RWPE2 (cell line): ENCODE data around the gene DOP1B.
"Not testable (repeated sequence)": the region's sequence is repeated elsewhere in the genome, so short reads cannot be mapped to it uniquely, and the experiment has no call there.

Source experiments
- ATAC-seq: fragments of 200-7000 bp; cut with Tn5 transposase; 3 replicates; pipeline ENCODE4 v1.9.1; 2021; ENCODE audit warnings: low read depth
- DNase-seq: peaks from one replicate; pipeline ENCODE4 v3.0.0-alpha.2; 2020; ENCODE audit warnings: low spot score
- H3K27ac ChIP-seq: fragments of 450-650 bp; 2 replicates; pipeline ENCODE4 v1.5.1; 2017; ENCODE audit warnings: mild to moderate bottlenecking; ENCODE audit not compliant: poor library complexity, severe bottlenecking
- H3K27me3 ChIP-seq: fragments of 250-450 bp; sonication (Bioruptor Pico); 2 replicates; pipeline ENCODE4 v1.5.1; 2021; ENCODE audit warnings: mild to moderate bottlenecking, moderate library complexity; ENCODE audit not compliant: insufficient read depth, poor library complexity, severe bottlenecking
- H3K36me3 ChIP-seq: fragments of 250-450 bp; sonication (Bioruptor Pico); 2 replicates; pipeline ENCODE4 v1.5.1; 2020; ENCODE audit warnings: low read depth, mild to moderate bottlenecking, moderate library complexity
- H3K4me1 ChIP-seq: fragments of 250-450 bp; sonication (Bioruptor Pico); 2 replicates; pipeline ENCODE4 v1.5.1; 2021; ENCODE audit warnings: mild to moderate bottlenecking, moderate library complexity; ENCODE audit not compliant: insufficient read depth, poor library complexity, severe bottlenecking
- H3K4me3 ChIP-seq: fragments of 250-450 bp; sonication (Bioruptor Pico); 2 replicates; pipeline ENCODE4 v1.5.1; 2021; ENCODE audit warnings: mild to moderate bottlenecking, moderate library complexity; ENCODE audit not compliant: severe bottlenecking
- H3K9me3 ChIP-seq: fragments of 250-450 bp; sonication (Bioruptor Pico); 2 replicates; pipeline ENCODE4 v1.5.1; 2021; ENCODE audit warnings: mild to moderate bottlenecking, moderate library complexity; ENCODE audit not compliant: severe bottlenecking
- CTCF ChIP-seq: fragments of 450-650 bp; IDR thresholded peaks from one replicate; pipeline ENCODE4 v1.5.1; 2017; ENCODE audit warnings: mild to moderate bottlenecking, moderate library complexity; ENCODE audit not compliant: poor library complexity, severe bottlenecking

DOP1B gene

GRCh38 chr21:36141513-36141925, 15.1 kb upstream of the DOP1B start:
- ATAC-seq (peak; percentile 100), DNase-seq (peak; percentile 99)
- Histone ChIP-seq H3K36me3 (no peaks in the 10 kb centered on the region), H3K27me3 (no peaks in the 10 kb centered on the region), H3K4me1 (peaks cover 4% of the 10 kb centered on the region), H3K4me3 (no peak overlapping the region), H3K27ac (peak overlapping the region; percentile 3), H3K9me3 (no peaks in the 10 kb centered on the region)
- peak; percentile 93 for TF ChIP-seq CTCF

GRCh38 chr21:36144233-36144632, 12.4 kb upstream of the DOP1B start:
- H3K9me3 ChIP-seq, H3K4me1 ChIP-seq, H3K36me3 ChIP-seq, H3K27me3 ChIP-seq, H3K4me3 ChIP-seq, ATAC-seq, H3K27ac ChIP-seq, DNase-seq: not testable (repeated sequence)

- H3K36me3 ChIP-seq = no peaks in the 10 kb centered on the region
- no peaks in the 10 kb centered on the region for H3K9me3 ChIP-seq
- no peak for ATAC-seq
- DNase-seq = no peak
- H3K4me1 ChIP-seq = peaks cover 4% of the 10 kb centered on the region
- no peak overlapping the region for H3K4me3 ChIP-seq
- no peaks in the 10 kb centered on the region for H3K27me3 ChIP-seq
- H3K27ac ChIP-seq = no peak overlapping the region
- no peak for TF ChIP-seq CTCF
Measured at GRCh38 chr21:36145259-36145658, 11.4 kb upstream of the DOP1B start.

GRCh38 chr21:36147911-36148310, 8.7 kb upstream of the DOP1B start:
- no peak for DNase-seq
- no peaks in the 10 kb centered on the region for H3K36me3 ChIP-seq
- no peak overlapping the region for H3K4me3 ChIP-seq
- TF ChIP-seq CTCF = no peak
- no peak for ATAC-seq
- no peak overlapping the region for H3K27ac ChIP-seq
- H3K4me1 ChIP-seq = no peaks in the 10 kb centered on the region
- H3K9me3 ChIP-seq = no peaks in the 10 kb centered on the region
- H3K27me3 ChIP-seq = no peaks in the 10 kb centered on the region

- ATAC-seq (no peak), DNase-seq (no peak)
- Histone ChIP-seq H3K9me3 (no peaks in the 10 kb centered on the region), H3K27me3 (no peaks in the 10 kb centered on the region), H3K27ac (no peak overlapping the region), H3K4me1 (no peaks in the 10 kb centered on the region), H3K4me3 (no peak overlapping the region), H3K36me3 (no peaks in the 10 kb centered on the region)
- TF ChIP-seq CTCF = no peak
Measured at GRCh38 chr21:36148886-36149285, 7.7 kb upstream of the DOP1B start.
